Endodermal cell (in vitro differentiated cells): ENCODE results near the gene NDUFS1. TPM values are rescaled to one million over a fixed set of nuclear protein-coding genes. Genes with fewer than 3 reads are reported as not detected.

Experiments used
- DNase-seq: peaks from one replicate; pipeline ENCODE4 v3.0.0-alpha.2; 2017
- H3K27ac ChIP-seq: 2 replicates; pipeline ENCODE4 v1.5.1; 2013; ENCODE audit warnings: mild to moderate bottlenecking, low read depth, low read length, moderate library complexity
- H3K27me3 ChIP-seq: 2 replicates; pipeline ENCODE4 v1.6.1; 2013; ENCODE audit warnings: mild to moderate bottlenecking, low read length, moderate library complexity; ENCODE audit not compliant: insufficient read depth, control insufficient read depth, poor library complexity, severe bottlenecking
- H3K36me3 ChIP-seq: 2 replicates; pipeline ENCODE4 v1.7.0; 2013; ENCODE audit warnings: mild to moderate bottlenecking, low read length, moderate library complexity; ENCODE audit not compliant: control insufficient read depth, insufficient read depth
- H3K4me1 ChIP-seq: one replicate; pipeline ENCODE4 v1.7.0; 2013; ENCODE audit warnings: low read length; ENCODE audit not compliant: control insufficient read depth, insufficient read depth
- H3K4me3 ChIP-seq: 2 replicates; pipeline ENCODE4 v1.5.1; 2013; ENCODE audit warnings: mild to moderate bottlenecking, low read length, moderate library complexity
- H3K9ac ChIP-seq: 2 replicates; pipeline ENCODE4 v1.6.1; 2013; ENCODE audit warnings: mild to moderate bottlenecking, low read length, moderate library complexity; ENCODE audit not compliant: poor library complexity, severe bottlenecking; ENCODE audit errors: extremely low read depth
- H3K9me3 ChIP-seq: 2 replicates; pipeline ENCODE4 v1.6.1; 2013; ENCODE audit warnings: mild to moderate bottlenecking, low read length, moderate library complexity; ENCODE audit not compliant: control insufficient read depth
- H3K27ac Mint-ChIP-seq: 2 replicates; pipeline ENCODE4 v1.8.0; 2020; ENCODE audit warnings: mixed read lengths
- H3K27me3 Mint-ChIP-seq: 2 replicates; pipeline ENCODE4 v1.8.0; 2021; ENCODE audit warnings: mild to moderate bottlenecking, mixed read lengths; ENCODE audit not compliant: insufficient read depth
- H3K36me3 Mint-ChIP-seq: 2 replicates; pipeline ENCODE4 v1.8.0; 2020; ENCODE audit warnings: low read depth, mixed read lengths
- H3K4me1 Mint-ChIP-seq: 2 replicates; pipeline ENCODE4 v1.8.0; 2020; ENCODE audit warnings: mixed read lengths
- H3K4me3 Mint-ChIP-seq: 2 replicates; pipeline ENCODE4 v1.8.0; 2020; ENCODE audit warnings: mild to moderate bottlenecking, moderate library complexity, mixed read lengths
- H3K9me3 Mint-ChIP-seq: 2 replicates; pipeline ENCODE4 v1.8.0; 2020; ENCODE audit warnings: mild to moderate bottlenecking, mixed read lengths
- WGBS, 2 experiments: methylation state at CpG; one replicate each; pipeline versions ENCODE4 v1.1.5 to v1.1.7; 2013; ENCODE audit warnings: missing lambda C conversion rate in 2 of 2, mixed read lengths in 1 of 2; ENCODE audit not compliant: insufficient coverage in 1 of 2, insufficient read length in 1 of 2; 5-methylcytosine and 5-hydroxymethylcytosine counted together
- total RNA-seq, 2 donors: library from RNA; stranded (reverse); fragmentation: NEBNext Ultra II Directional in 1 of 2; extraction: Animal tissue kit (Norgen Biotek cat#: 25700) in 1 of 2; gene quantifications; 2 replicates in 1 of 2; 3 replicates in 1 of 2; pipeline ENCODE4 v1.2.1, GENCODE V29; 2021
- TF ChIP-seq, protein P1 (sequence below): fragments of 200-600 bp; sonication (generic); conservative IDR thresholded peaks from 2 replicates; pipeline ENCODE4 v1.5.0; 2021; ENCODE audit warnings: antibody characterized with exemption, mild to moderate bottlenecking

Gene NDUFS1
- total RNA-seq, 2 donors from 2014 or later = 88.3 to 91.5 TPM

DNA sequence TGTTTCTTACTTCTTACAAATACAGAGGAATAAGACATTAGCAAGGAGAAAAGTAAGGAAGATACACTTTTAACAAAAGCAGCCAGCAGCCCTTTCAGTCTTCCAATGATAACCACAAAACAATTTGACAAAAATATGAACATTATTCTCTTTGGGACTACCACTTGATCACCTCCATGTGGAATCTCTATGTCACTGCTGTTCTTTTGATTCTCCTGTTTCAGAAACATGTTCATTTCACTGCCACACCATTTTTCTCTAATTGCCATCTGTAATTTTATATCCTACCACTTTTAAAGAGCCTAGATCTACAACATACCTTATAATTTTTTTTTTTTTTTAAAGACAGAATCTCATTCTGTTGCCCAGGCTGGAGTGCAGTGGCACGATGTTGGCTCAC lies 84.1 kb downstream of the NDUFS1 start:
- no peak overlapping the region for H3K4me3 Mint-ChIP-seq
- Histone ChIP-seq H3K9ac (no peak overlapping the region), H3K27ac (no peak overlapping the region), H3K27me3 (no peaks in the 10 kb centered on the region), H3K36me3 (peaks cover 25% of the 10 kb centered on the region), H3K4me3 (no peak overlapping the region), H3K4me1 (peaks cover 7% of the 10 kb centered on the region), H3K9me3 (no peaks in the 10 kb centered on the region)
- H3K9me3 Mint-ChIP-seq = no peaks in the 10 kb centered on the region
- WGBS, 2 experiments = 67 to 100% methylated on average over 1 of the region's 1 CpG
- H3K4me1 Mint-ChIP-seq = peaks cover 19% of the 10 kb centered on the region
- H3K27ac Mint-ChIP-seq = peak overlapping the region; percentile 0
- DNase-seq = no peak
- no peaks in the 10 kb centered on the region for H3K27me3 Mint-ChIP-seq
- peaks cover 26% of the 10 kb centered on the region for H3K36me3 Mint-ChIP-seq
- TF ChIP-seq, protein P1, sequence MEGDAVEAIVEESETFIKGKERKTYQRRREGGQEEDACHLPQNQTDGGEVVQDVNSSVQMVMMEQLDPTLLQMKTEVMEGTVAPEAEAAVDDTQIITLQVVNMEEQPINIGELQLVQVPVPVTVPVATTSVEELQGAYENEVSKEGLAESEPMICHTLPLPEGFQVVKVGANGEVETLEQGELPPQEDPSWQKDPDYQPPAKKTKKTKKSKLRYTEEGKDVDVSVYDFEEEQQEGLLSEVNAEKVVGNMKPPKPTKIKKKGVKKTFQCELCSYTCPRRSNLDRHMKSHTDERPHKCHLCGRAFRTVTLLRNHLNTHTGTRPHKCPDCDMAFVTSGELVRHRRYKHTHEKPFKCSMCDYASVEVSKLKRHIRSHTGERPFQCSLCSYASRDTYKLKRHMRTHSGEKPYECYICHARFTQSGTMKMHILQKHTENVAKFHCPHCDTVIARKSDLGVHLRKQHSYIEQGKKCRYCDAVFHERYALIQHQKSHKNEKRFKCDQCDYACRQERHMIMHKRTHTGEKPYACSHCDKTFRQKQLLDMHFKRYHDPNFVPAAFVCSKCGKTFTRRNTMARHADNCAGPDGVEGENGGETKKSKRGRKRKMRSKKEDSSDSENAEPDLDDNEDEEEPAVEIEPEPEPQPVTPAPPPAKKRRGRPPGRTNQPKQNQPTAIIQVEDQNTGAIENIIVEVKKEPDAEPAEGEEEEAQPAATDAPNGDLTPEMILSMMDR = peak; percentile 25

- peaks cover 30% of the 10 kb centered on the region for H3K36me3 ChIP-seq
- Mint-ChIP-seq H3K27me3 (no peaks in the 10 kb centered on the region), H3K36me3 (peaks cover 28% of the 10 kb centered on the region), H3K4me1 (peaks cover 4% of the 10 kb centered on the region), H3K9me3 (no peaks in the 10 kb centered on the region), H3K4me3 (no peak overlapping the region), H3K27ac (peak overlapping the region; percentile 79)
- no peak overlapping the region for H3K4me3 ChIP-seq
- no peak for DNase-seq
- 94% methylated on average over 1 of the region's 1 CpG; no CpG with 5 or more reads in 1 of the 2 experiments for WGBS, 2 experiments
- no peak overlapping the region for H3K27ac ChIP-seq
- H3K9me3 ChIP-seq = no peaks in the 10 kb centered on the region
- H3K9ac ChIP-seq = no peak overlapping the region
- no peaks in the 10 kb centered on the region for H3K27me3 ChIP-seq
- TF ChIP-seq, protein P1 = no peak
- H3K4me1 ChIP-seq = no peaks in the 10 kb centered on the region
These were observed 87.4 kb downstream of the NDUFS1 start for GRCh38 chr2:206071807-206072206.

DNA sequence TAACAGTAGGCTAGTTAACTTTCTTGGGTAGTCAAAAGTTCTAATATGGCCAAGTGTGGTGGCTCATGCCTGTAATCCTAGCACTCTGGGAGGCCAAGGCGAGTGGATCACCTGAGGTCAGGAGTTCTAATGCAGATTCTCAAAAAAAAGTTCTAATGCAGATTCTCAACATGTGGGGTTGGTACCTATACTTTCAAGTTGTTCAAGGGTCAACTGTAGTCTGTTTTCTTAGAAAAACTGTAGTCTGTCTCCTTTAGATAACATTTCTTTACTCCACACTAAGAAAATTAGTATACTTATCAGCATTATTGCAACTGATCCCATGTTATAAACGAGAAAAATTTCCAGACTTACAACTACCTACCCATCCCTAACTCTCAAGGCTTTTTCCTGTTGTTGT lies 89.8 kb downstream of the NDUFS1 start:
- Histone ChIP-seq H3K9me3 (no peaks in the 10 kb centered on the region), H3K36me3 (peaks cover 23% of the 10 kb centered on the region), H3K27ac (no peak overlapping the region), H3K27me3 (no peaks in the 10 kb centered on the region), H3K4me3 (no peak overlapping the region), H3K9ac (no peak overlapping the region), H3K4me1 (no peaks in the 10 kb centered on the region)
- Mint-ChIP-seq H3K9me3 (no peaks in the 10 kb centered on the region), H3K4me3 (no peak overlapping the region), H3K4me1 (peaks cover 4% of the 10 kb centered on the region), H3K27ac (no peak overlapping the region), H3K27me3 (no peaks in the 10 kb centered on the region), H3K36me3 (peaks cover 31% of the 10 kb centered on the region)
- TF ChIP-seq, protein P1 = no peak
- 91 to 100% methylated on average over 1 to 2 of the region's 2 CpGs for WGBS, 2 experiments
- DNase-seq = no peak
